M059J (cell line): ENCODE measurements around the gene TPCN1. TPM values are rescaled to one million over a fixed set of nuclear protein-coding genes. Genes with fewer than 3 reads are reported as not detected.

Experiments
- DNase-seq: peaks from one replicate; pipeline ENCODE4 v3.0.0-alpha.2; 2012; ENCODE audit warnings: low read depth
- total RNA-seq: library from RNA; depleted of rRNA; stranded (reverse); fragments of >200 nt; shearing (Covaris generic); gene quantifications from 2 replicates; pipeline ENCODE4 v1.2.3, GENCODE V29; 2014

The TPCN1 gene
- total RNA-seq, 1 experiment from 2014 or later = 13.5 TPM

DNA sequence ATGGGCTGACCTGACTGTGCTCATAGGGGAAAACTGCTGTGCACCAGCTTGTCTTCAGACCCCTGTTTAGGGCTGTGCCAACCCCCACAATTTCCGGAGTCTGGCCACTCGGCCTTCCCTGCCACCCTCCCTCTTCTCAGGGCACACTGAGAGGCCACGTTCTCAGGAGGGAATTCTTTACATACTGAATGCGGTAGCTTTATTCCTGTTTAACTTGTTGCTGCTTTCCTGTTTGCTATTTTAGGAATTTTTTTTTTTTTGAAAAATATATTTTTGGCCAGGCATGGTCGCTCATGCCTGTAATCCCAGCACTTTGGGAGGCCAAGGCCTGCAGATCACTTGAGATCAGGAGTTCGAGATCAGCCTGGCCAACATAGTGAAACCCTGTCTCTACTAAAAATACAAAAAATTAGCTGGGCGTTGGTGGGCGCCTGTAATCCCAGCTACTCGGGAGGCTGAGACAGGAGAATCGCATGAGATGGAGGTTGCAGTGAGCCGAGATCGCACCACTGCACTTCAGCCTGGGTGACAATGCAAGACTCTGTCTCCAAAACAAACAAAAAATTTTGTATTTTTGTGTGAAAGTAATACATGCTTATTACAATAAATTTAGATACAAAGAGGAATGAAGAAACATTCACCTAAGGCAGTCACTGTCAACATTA, 39.5 kb downstream of the TPCN1 start:
- DNase-seq = no peak

DNA sequence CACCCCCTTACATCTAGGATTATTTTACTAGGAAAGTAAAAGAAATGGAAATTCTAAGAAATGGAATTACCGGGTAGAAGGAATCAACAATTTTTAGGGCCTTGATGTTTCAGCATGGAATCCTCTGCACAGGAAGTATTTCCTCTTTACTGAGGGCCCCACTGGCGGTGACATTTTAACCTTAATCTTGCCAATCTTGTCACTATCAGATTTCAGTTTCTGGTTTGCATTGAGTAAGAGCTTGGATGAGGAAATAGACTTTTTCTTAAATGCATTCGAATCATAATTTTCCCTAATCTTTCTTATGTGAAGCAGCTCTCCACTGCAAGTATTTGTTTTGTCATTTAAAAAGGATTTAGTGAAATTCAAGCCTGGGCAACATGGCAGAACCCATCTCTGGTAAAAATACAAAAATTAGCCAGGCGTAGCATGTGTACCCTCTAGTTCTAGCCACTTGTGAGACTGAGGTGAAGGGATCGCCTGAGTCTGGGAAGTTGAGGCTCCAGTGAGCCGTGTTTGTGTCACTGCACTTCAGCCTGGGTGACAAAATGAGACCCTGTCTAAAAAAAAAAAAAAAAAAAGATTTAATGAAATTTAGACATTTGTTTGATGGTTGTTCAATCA, 40.7 kb downstream of the TPCN1 start:
- no peak for DNase-seq

GRCh38 chr12:113262710-113263109, 41.4 kb downstream of the TPCN1 start:
- no peak for DNase-seq

- DNase-seq = no peak
Observed at GRCh38 chr12:113263431-113263963, 42.2 kb downstream of the TPCN1 start.

DNA sequence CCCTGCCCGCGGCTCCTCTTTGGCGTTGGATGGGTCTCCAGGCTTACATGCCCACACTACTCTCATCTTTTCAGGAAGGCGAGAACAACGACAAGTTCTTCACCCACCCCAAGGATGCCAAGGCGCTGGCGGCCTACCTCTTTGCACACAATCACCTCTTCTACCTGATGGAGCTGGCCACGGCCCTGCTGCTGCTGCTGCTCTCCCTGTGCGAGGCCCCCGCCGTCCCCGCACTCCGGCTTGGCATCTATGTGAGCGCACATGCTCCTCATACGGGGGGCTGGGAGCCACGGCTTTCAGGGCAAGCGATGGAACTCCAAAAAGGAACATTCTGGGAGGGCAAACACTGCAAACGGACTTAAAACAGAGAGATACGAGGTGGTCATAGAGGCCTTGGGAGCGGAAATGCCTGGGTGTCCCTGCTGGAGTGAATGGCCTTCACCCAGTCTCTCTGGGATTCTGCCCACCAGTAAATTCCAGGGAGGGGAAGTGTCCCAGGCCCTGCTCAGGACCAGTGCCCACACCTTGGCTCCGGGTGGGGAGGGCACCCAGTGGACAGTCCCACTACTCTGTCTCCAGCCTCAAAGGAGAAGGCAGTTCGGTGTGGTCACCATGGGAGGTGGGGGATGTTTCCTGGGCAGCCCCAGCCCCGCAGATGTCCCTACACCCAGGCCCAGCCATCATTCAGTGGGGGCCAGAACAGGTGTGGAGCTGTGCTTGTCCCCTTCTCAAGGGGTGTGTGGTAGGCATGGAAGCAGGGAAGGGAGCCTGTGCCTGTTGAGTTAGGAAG, 45.0 kb downstream of the TPCN1 start:
- no peak for DNase-seq

GRCh38 chr12:113267621-113268020, 46.4 kb downstream of the TPCN1 start:
- no peak for DNase-seq

DNA sequence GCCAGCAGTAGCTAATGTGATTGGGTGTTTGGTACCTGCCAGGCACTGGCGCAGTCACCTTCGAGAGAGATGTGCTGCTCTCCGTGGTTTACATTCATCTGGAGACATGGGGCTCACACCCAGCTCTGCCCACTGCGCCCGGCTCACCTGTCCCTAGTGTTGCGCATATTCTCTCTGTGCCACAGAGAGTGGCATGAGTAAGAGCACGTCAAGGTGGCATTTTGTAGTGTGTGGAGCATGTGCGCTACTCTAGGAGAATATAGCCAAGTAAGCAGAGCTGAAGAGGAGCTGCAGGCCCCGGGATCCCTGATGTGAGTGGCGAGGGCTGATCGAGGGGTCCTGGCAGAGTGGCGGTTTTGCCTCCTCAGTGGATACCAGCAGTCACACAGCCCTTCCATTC, 46.9 kb downstream of the TPCN1 start:
- DNase-seq = no peak

DNA sequence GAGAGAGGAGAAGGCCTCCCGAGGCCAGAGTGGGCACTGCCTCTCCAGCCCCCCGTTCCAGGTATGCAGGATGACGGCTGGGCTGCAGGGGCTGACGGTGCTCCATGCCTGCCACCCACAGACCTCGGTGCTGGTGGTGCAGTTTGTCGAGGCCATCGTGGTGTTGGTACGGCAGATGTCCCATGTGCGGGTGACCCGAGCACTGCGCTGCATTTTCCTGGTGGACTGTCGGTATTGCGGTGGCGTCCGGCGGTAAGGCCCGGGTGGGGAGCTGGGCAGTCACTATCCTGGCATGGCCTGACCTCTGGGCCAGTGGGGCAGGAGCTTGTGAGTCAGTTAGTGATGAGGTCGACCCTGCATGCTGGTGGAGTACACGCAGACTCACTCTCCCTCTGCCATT, 47.4 kb downstream of the TPCN1 start:
- no peak for DNase-seq

DNA sequence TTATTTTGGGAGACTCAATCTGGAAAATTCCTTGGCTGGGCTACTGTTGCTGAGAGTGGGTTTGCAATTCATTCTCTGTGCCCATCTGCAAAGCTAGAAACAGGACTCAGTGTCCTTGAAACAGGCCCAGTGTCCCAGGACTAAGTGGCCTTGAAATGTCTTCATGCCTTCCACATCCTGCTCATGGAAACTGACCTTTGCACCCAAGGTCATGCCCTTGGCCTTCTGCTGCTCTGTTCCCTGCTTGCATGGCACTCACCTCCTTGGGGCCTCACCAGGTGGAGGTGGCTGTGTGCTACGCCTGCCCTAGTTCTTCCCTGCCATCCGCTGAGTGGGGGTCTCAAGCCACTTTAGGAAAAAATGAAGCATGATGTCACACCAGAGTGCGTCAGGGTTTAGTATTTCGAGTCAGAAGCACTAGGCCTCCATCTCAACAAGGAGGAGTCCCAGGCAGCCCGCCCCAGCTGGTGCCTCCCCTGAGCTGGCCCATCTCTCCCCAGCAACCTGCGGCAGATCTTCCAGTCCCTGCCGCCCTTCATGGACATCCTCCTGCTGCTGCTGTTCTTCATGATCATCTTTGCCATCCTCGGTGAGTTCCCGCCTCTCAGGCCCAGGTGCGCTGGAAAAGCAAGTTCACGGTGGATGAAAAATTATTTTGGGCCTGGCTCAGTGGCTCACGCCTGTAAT, 48.1 kb downstream of the TPCN1 start:
- no peak for DNase-seq

GRCh38 chr12:113270709-113271009, 49.4 kb downstream of the TPCN1 start:
- DNase-seq = no peak

- no peak for DNase-seq
Observed at GRCh38 chr12:113271466-113271852, 50.2 kb downstream of the TPCN1 start.

GRCh38 chr12:113271853-113272561, 50.7 kb downstream of the TPCN1 start:
- DNase-seq = peak; percentile 16

DNA sequence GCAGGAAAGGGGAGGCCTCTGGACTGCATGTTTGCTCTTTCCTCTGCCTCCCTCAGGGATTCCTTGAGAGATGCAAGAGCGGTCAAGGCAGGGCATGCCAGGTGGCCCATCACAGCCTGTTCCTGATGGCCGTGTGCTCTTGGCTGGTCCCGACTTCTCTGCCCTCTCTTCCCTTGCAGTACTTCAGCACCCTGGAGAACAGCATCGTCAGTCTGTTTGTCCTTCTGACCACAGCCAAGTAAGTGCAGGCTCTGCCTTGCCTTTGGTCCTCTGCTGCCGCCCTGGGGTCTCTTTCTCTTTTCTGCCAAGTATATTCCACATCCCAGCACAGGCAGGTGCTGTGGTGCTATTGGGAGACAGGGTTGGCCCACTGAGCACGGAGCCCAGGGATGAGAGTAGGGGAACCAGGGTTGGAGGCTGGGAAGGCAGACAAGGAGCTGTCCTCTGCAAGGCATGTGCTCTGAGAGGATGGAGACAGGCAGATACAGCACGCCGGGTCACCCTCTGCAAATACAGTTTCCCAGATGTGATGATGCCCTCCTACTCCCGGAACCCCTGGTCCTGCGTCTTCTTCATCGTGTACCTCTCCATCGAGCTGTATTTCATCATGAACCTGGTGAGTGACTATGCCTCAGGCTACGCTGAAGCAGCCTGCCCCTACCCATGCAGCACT, 51.9 kb downstream of the TPCN1 start:
- DNase-seq = no peak

- no peak for DNase-seq
Observed at GRCh38 chr12:113274848-113275247, 53.6 kb downstream of the TPCN1 start.

GRCh38 chr12:113276306-113276705, 55.0 kb downstream of the TPCN1 start:
- DNase-seq = no peak

- no peak for DNase-seq
Observed at GRCh38 chr12:113276946-113277500, 55.8 kb downstream of the TPCN1 start.

GRCh38 chr12:113277511-113277910, 56.2 kb downstream of the TPCN1 start:
- no peak for DNase-seq

GRCh38 chr12:113278141-113278540, 56.9 kb downstream of the TPCN1 start:
- no peak for DNase-seq

GRCh38 chr12:113278633-113279032, 57.4 kb downstream of the TPCN1 start:
- no peak for DNase-seq

GRCh38 chr12:113284751-113285150, 63.5 kb downstream of the TPCN1 start:
- no peak for DNase-seq
